Peyer's patch (tissue), 4 donors: ENCODE data around the gene JPH4.

Experiments
- POLR2A ChIP-seq, 2 donors: fragments of 450-650 bp; IDR thresholded peaks; one replicate each; pipeline ENCODE4 v1.5.1; 2017; ENCODE audit warnings: antibody characterized with exemption in 2 of 2, mild to moderate bottlenecking in 2 of 2, moderate library complexity in 2 of 2
- TF ChIP-seq, protein P1 (sequence below), 6 experiments: fragments of 450-650 bp in 4 of 6; fragments of 200-600 bp in 2 of 6; sonication (generic) in 1 of 6; IDR thresholded peaks; one replicate each; pipeline ENCODE4 v1.5.1; 2017 to 2019; ENCODE audit warnings: antibody characterized with exemption in 6 of 6, mild to moderate bottlenecking in 3 of 6, moderate library complexity in 1 of 6

DNA sequence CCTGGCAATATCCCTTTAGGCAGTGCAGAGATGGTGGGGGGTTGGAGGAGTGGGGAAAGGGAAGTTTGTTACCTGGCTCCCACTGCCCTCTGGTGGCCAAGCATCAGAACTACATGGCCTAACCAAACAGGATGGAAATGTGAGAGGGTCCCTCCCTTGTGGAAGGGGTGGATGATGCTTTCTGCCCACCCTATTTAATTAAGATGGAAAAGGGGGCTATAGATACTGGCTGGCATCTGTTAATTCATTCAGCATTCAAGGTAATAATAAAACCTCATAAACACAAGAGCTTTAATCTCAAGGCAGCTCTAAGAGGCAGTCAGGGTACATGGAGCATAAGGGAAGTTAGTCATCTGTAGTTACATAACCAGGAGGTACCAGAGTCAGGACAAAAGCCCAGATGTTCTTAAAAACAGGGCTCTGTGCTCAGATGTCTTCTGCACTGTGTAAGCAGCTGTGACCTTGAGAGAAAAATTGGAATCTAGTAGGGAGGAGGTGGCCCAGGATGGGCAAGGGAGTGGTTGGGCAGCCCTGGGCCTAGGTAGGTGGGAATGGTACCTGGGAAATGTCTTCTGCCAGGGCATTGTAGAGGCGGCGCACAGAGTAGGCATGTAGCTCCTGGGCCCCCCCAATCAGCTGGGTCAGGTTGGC is 15.6 kb downstream of the JPH4 start:
- no peak for TF ChIP-seq POLR2A (IDR thresholded peaks at IDR 0.05)
- TF ChIP-seq, protein P1, sequence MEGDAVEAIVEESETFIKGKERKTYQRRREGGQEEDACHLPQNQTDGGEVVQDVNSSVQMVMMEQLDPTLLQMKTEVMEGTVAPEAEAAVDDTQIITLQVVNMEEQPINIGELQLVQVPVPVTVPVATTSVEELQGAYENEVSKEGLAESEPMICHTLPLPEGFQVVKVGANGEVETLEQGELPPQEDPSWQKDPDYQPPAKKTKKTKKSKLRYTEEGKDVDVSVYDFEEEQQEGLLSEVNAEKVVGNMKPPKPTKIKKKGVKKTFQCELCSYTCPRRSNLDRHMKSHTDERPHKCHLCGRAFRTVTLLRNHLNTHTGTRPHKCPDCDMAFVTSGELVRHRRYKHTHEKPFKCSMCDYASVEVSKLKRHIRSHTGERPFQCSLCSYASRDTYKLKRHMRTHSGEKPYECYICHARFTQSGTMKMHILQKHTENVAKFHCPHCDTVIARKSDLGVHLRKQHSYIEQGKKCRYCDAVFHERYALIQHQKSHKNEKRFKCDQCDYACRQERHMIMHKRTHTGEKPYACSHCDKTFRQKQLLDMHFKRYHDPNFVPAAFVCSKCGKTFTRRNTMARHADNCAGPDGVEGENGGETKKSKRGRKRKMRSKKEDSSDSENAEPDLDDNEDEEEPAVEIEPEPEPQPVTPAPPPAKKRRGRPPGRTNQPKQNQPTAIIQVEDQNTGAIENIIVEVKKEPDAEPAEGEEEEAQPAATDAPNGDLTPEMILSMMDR (IDR thresholded peaks at IDR 0.05) = peak; percentile 82 to 96 (median 85)
